GM23248 (cell line): ENCODE measurements around the gene CEBPA. TPM values are rescaled to one million over a fixed set of nuclear protein-coding genes. Genes with fewer than 3 reads are reported as not detected.

ENCODE experiments used
- DNase-seq: peaks from one replicate; pipeline ENCODE4 v3.0.0-alpha.2; 2015
- H2AFZ ChIP-seq: fragments of 200-600 bp; sonication (generic); 2 replicates; pipeline ENCODE4 v1.6.1; 2016; ENCODE audit warnings: antibody characterized with exemption
- H3F3A ChIP-seq: fragments of 200-600 bp; sonication (generic); 2 replicates; pipeline ENCODE4 v1.6.1; 2016; ENCODE audit warnings: mild to moderate bottlenecking, antibody characterized with exemption, mixed run types; ENCODE audit not compliant: insufficient read depth
- H3K27ac ChIP-seq: fragments of 200-600 bp; sonication (generic); 2 replicates; pipeline ENCODE4 v1.5.1; 2016; ENCODE audit warnings: mild to moderate bottlenecking
- H3K27me3 ChIP-seq: fragments of 200-600 bp; sonication (generic); replicated peaks from 2 replicates; pipeline ENCODE4 v1.6.1; 2016; ENCODE audit warnings: mild to moderate bottlenecking; ENCODE audit not compliant: insufficient read depth
- H3K36me3 ChIP-seq: fragments of 200-600 bp; sonication (generic); 2 replicates; pipeline ENCODE4 v1.6.1; 2016; ENCODE audit warnings: low read depth, mild to moderate bottlenecking
- H3K4me1 ChIP-seq: fragments of 200-600 bp; sonication (generic); 2 replicates; pipeline ENCODE4 v1.6.1; 2016; ENCODE audit warnings: mild to moderate bottlenecking; ENCODE audit not compliant: insufficient read depth
- H3K4me2 ChIP-seq: fragments of 200-600 bp; sonication (generic); one replicate; pipeline ENCODE4 v1.6.1; 2016; ENCODE audit warnings: mild to moderate bottlenecking; ENCODE audit not compliant: unreplicated experiment
- H3K4me3 ChIP-seq: fragments of 200-600 bp; sonication (generic); 2 replicates; pipeline ENCODE4 v1.5.1; 2016; ENCODE audit warnings: mild to moderate bottlenecking
- H3K79me2 ChIP-seq: fragments of 200-600 bp; sonication (generic); 2 replicates; pipeline ENCODE4 v1.6.1; 2016; ENCODE audit warnings: mild to moderate bottlenecking; ENCODE audit not compliant: insufficient read depth
- H3K9ac ChIP-seq: fragments of 200-600 bp; sonication (generic); 2 replicates; pipeline ENCODE4 v1.6.1; 2016; ENCODE audit warnings: mild to moderate bottlenecking
- H3K9me2 ChIP-seq: fragments of 200-600 bp; sonication (generic); 2 replicates; pipeline ENCODE4 v1.6.1; 2016; ENCODE audit warnings: mixed run types, mild to moderate bottlenecking, moderate library complexity; ENCODE audit not compliant: insufficient read depth
- H3K9me3 ChIP-seq: fragments of 200-600 bp; sonication (generic); one replicate; pipeline ENCODE4 v1.6.1; 2017; ENCODE audit warnings: low read depth
- H4K20me1 ChIP-seq: fragments of 200-600 bp; sonication (generic); 2 replicates; pipeline ENCODE4 v1.6.0; 2016; ENCODE audit not compliant: insufficient read depth
- EZH2 ChIP-seq: fragments of 200-600 bp; sonication (generic); IDR thresholded peaks from 2 replicates; pipeline ENCODE4 v1.6.1; 2018; ENCODE audit warnings: antibody characterized with exemption, mild to moderate bottlenecking; ENCODE audit not compliant: insufficient read depth, poor library complexity, severe bottlenecking
- EZH2phosphoT487 ChIP-seq: fragments of 200-600 bp; sonication (generic); IDR thresholded peaks from 2 replicates; pipeline ENCODE4 v1.6.1; 2018; ENCODE audit warnings: antibody characterized with exemption, moderate library complexity, mild to moderate bottlenecking, low read depth; ENCODE audit not compliant: insufficient read depth
- WGBS, 2 experiments: methylation state at CpG; one replicate each; pipeline ENCODE4 v1.1.6; 2015 to 2017; ENCODE audit warnings: low lambda C conversion rate in 2 of 2, low coverage in 1 of 2; ENCODE audit errors: missing lambda C conversion rate in 2 of 2; 5-methylcytosine and 5-hydroxymethylcytosine counted together
- in situ Hi-C: fragments of 300-500 bp; cut with MboI; formaldehyde crosslinking; loops from 2 replicates; pipeline ENCODE4 v1.15.0; 2020
- polyA plus RNA-seq: library from polyadenylated mRNA; unstranded; fragments of >200 nt; fragmentation: Nextera tagmentation; extraction: Ambion mirVana; gene quantifications from 2 replicates; pipeline ENCODE4 v1.2.1, GENCODE V29; 2016
- total RNA-seq: library from RNA; depleted of rRNA; stranded (reverse); fragments of >200 nt; shearing (Covaris generic); gene quantifications from 2 replicates; pipeline ENCODE4 v1.2.3, GENCODE V29; 2014; rRNA removed

Gene CEBPA
- total RNA-seq (0.22 and 0.63 TPM in 2 replicates), polyA plus RNA-seq (not detected in 2 replicates)

DNA sequence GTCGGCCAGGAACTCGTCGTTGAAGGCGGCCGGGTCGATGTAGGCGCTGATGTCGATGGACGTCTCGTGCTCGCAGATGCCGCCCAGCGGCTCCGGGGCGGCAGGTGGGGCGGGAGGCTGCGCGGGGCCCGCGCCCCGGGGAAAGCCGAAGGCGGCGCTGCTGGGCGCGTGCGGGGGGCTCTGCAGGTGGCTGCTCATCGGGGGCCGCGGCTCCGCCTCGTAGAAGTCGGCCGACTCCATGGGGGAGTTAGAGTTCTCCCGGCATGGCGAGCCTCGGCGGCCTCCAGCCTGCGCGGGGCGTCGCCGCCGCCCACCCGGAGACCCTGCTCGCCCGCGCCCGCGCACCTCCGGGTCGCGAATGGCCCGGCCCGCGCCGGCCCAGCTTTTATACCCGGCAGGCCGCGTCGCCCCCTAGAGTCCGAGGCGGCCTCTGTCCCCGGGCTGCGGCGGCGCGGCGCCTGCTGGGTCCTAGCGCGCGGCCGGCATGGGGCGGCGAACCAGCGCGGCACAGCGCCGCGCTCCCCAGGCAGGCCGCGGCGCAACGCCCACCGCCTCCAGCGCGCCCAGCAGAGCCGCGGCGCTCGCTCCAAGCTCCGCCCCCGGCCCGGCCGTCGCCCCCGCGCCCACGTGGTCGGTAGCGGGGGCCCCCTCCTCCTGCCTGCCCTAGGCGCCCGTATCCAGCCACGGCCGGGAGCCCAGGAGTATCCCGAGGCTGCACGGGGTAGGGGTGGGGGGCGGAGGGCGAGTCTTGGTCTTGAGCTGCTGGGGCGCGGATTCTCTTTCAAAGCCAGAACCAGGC, at the start of gene CEBPA:
Gene CEBPA, minus strand, starts transcription at position 360 of the 799 bp plus-strand sequence. Its CDS starts 120 bp downstream, at position 240.
- Histone ChIP-seq H3K9me2 (no peaks in the 10 kb centered on the region), H3K27ac (no peak within 1 kb of the TSS), H3K4me2 (peak within 1 kb of the TSS; percentile 94), H4K20me1 (no peaks in the 10 kb centered on the region), H3K9ac (peak within 1 kb of the TSS; percentile 80), H3K27me3 (peaks cover 36% of the 10 kb centered on the region), H3K79me2 (no peaks in the 10 kb centered on the region), H3K4me1 (no peaks in the 10 kb centered on the region), H2AFZ (peak within 1 kb of the TSS; percentile 91), H3K36me3 (no peaks in the 10 kb centered on the region), H3K4me3 (peak within 1 kb of the TSS; percentile 83), H3F3A (no peaks in the 10 kb centered on the region), H3K9me3 (no peaks in the 10 kb centered on the region)
- in situ Hi-C loops = no loop called here
- TF ChIP-seq EZH2phosphoT487 (no peak), EZH2 (peak; percentile 21)
- peak; percentile 93 for DNase-seq
- 1 to 2% methylated on average over 29 to 101 of the region's 111 CpGs for WGBS, 2 experiments

GRCh38 chr19:33350538-33351309, 48.4 kb upstream of the CEBPA start:
- Histone ChIP-seq H3K27ac (peak overlapping the region; percentile 40), H3K79me2 (no peaks in the 10 kb centered on the region), H3F3A (0 out of 2 replicates have a peak, but pooled peaks cover 11% of the 10 kb centered on the region), H3K9me2 (no peaks in the 10 kb centered on the region), H2AFZ (no peak overlapping the region), H3K4me1 (peaks cover 8% of the 10 kb centered on the region; the same call in 1 of the 2 replicates), H3K9me3 (peaks cover 6% of the 10 kb centered on the region), H3K4me3 (peak overlapping the region; percentile 21; the same call in 1 of the 2 replicates), H3K27me3 (0 out of 2 replicates have a peak, but pooled peaks cover 15% of the 10 kb centered on the region), H3K9ac (0 out of 2 replicates have a peak overlapping the region, but pooled peaks have one; percentile 29), H4K20me1 (no peaks in the 10 kb centered on the region), H3K36me3 (no peaks in the 10 kb centered on the region), H3K4me2 (peak overlapping the region; percentile 14)
- WGBS, 2 experiments = 23 to 25% methylated on average over 12 of the region's 12 CpGs
- in situ Hi-C loops = no loop called here
- peak; percentile 97 for DNase-seq
- TF ChIP-seq EZH2 = no peak
- TF ChIP-seq EZH2phosphoT487 = no peak

GRCh38 chr19:33349319-33350289, 47.3 kb upstream of the CEBPA start:
- Histone ChIP-seq H3K9me3 (no peaks in the 10 kb centered on the region), H3F3A (0 out of 2 replicates have a peak, but pooled peaks cover 11% of the 10 kb centered on the region), H2AFZ (no peak overlapping the region), H3K4me2 (no peak overlapping the region), H3K27ac (no peak overlapping the region), H3K36me3 (no peaks in the 10 kb centered on the region), H4K20me1 (no peaks in the 10 kb centered on the region), H3K9ac (no peak overlapping the region), H3K79me2 (no peaks in the 10 kb centered on the region), H3K9me2 (no peaks in the 10 kb centered on the region), H3K27me3 (peaks cover 26% of the 10 kb centered on the region), H3K4me3 (no peak overlapping the region), H3K4me1 (peaks cover 8% of the 10 kb centered on the region; the same call in 1 of the 2 replicates)
- 81 to 83% methylated on average over 12 of the region's 12 CpGs for WGBS, 2 experiments
- TF ChIP-seq EZH2phosphoT487 (no peak), EZH2 (no peak)
- in situ Hi-C loops = no loop called here
- DNase-seq = no peak
